Esophagus squamous epithelium (tissue), 5 donors: ENCODE data around the gene SCAMP1. TPM values are rescaled to one million over a fixed set of nuclear protein-coding genes. Genes with fewer than 3 reads are reported as not detected.

Experiments used
- DNase-seq: peaks from one replicate; lab custom pipeline; 2025; lab: John Stamatoyannopoulos, UW
- H3K27ac ChIP-seq, 4 donors: fragments of 200-600 bp; sonication (generic); one replicate each; pipeline ENCODE4 v1.5.1; 2016 to 2019; ENCODE audit warnings: mild to moderate bottlenecking in 1 of 4
- H3K27me3 ChIP-seq, 4 donors: fragments of 200-600 bp; sonication (generic); 1 replicate in 3 of 4; 2 replicates in 1 of 4; pipeline versions ENCODE4 v1.5.1 to v1.6.0; 2017 to 2021; ENCODE audit warnings: antibody characterized with exemption in 1 of 4
- H3K36me3 ChIP-seq, 3 donors: fragments of 200-600 bp; sonication (generic); one replicate each; pipeline ENCODE4 v1.5.1; 2016 to 2019
- H3K4me1 ChIP-seq, 3 donors: fragments of 200-600 bp; sonication (generic); one replicate each; pipeline ENCODE4 v1.5.1; 2017 to 2019
- H3K4me3 ChIP-seq, 4 donors: fragments of 200-600 bp; sonication (generic); 1 replicate in 3 of 4; 2 replicates in 1 of 4; pipeline ENCODE4 v1.5.1; 2016 to 2019; ENCODE audit warnings: mild to moderate bottlenecking in 2 of 4, moderate library complexity in 1 of 4
- H3K9me3 ChIP-seq, 3 donors: fragments of 200-600 bp; sonication (generic); one replicate each; pipeline ENCODE4 v1.5.1; 2016 to 2019
- POLR2A ChIP-seq, 4 donors: fragments of 450-650 bp; IDR thresholded peaks; one replicate each; pipeline ENCODE4 v1.6.1; 2017; ENCODE audit warnings: antibody characterized with exemption in 4 of 4, mild to moderate bottlenecking in 4 of 4, moderate library complexity in 3 of 4
- whole genome bisulfite sequencing, 2 donors: methylation state at CpG; one replicate each; pipeline ENCODE4 v1.1.5; 2018; 5-methylcytosine and 5-hydroxymethylcytosine counted together
- intact Hi-C: fragments of 100-400 bp; cut with DNase I; formaldehyde crosslinking; loops from one replicate; pipeline ENCODE4 v1.15.0; 2022
- total RNA-seq, 4 donors: library from RNA; depleted of rRNA; stranded (reverse); fragments of >200 nt; gene quantifications; one replicate each; pipeline ENCODE4 v1.1.0, GENCODE V29; 2016
- TF ChIP-seq, protein P1 (sequence below), 6 experiments: fragments of 450-650 bp in 4 of 6; fragments of 200-600 bp in 2 of 6; sonication (generic) in 2 of 6; IDR thresholded peaks; one replicate each; pipeline ENCODE4 v1.5.1; 2016 to 2019; ENCODE audit warnings: antibody characterized with exemption in 6 of 6, mild to moderate bottlenecking in 4 of 6, moderate library complexity in 4 of 6
- donor health status: DM: yes; HTN: yes; CAD: no.

SCAMP1 gene
- total RNA-seq, 4 donors from 2014 or later = 15.2 to 27.6 (median 21.3) TPM

DNA sequence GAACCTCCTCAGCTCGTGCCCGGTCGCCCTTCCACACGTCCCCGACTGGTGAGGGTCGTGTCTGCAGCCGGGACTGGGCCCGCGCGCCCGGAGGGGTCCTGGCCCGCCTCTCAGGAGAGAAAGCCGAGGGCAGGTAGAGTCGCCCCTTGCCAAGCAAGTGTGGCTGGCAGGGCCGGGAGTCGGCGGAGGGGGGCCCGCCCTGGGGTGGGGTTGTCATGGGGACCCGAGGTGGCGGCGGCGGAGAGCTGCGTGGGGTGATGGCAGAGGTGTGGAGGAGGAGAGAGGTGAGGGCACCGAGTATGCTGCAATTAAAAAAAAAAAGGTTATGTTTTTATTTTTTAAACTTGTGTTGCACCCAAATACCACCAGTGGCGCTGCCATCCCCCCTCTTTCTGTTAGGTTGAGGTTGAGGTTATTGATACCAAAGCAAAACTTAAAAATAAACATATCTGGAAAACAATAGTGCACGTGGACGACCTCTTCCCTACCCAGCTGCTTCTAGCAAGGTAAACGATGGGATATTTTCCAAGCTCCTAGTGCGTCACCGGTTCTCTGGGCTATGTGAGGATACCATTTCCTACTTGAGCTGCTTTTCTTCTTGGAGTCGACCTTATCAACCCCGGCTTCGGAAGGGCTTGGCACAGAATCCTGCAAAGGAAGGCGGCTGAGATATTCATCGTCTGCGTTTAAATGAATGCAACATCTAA, 660 bp downstream of the SCAMP1 start:
- TF ChIP-seq, protein P1, sequence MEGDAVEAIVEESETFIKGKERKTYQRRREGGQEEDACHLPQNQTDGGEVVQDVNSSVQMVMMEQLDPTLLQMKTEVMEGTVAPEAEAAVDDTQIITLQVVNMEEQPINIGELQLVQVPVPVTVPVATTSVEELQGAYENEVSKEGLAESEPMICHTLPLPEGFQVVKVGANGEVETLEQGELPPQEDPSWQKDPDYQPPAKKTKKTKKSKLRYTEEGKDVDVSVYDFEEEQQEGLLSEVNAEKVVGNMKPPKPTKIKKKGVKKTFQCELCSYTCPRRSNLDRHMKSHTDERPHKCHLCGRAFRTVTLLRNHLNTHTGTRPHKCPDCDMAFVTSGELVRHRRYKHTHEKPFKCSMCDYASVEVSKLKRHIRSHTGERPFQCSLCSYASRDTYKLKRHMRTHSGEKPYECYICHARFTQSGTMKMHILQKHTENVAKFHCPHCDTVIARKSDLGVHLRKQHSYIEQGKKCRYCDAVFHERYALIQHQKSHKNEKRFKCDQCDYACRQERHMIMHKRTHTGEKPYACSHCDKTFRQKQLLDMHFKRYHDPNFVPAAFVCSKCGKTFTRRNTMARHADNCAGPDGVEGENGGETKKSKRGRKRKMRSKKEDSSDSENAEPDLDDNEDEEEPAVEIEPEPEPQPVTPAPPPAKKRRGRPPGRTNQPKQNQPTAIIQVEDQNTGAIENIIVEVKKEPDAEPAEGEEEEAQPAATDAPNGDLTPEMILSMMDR (IDR thresholded peaks at IDR 0.05) = peak in 2 of 6 experiments; percentile 8 to 24
- no peak for TF ChIP-seq POLR2A (IDR thresholded peaks at IDR 0.05)

DNA sequence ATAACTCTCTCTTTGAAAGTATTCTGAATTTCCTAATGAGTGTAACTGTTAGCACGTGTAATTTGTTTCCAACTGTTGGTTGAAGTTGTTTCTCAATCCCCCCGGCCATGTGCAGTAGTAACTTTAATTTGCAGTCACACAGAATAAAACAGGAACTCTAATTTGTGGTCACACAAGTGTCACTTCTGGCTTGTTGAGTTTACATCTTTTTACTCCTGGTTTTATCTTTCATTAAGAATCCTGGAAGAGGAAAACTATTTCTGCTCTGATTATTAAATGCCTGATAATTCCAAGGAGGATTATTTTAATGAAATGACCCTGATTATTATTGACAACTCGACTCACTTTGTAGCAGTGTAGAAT, 1.2 kb downstream of the SCAMP1 start:
- Histone ChIP-seq H3K36me3 (peaks cover 0 to 5% (median 0%) of the 10 kb centered on the region in 3 donors), H3K4me1 (peaks cover 9 to 37% (median 10%) of the 10 kb centered on the region in 3 donors), H3K27me3 (no peaks in the 10 kb centered on the region), H3K9me3 (no peaks in the 10 kb centered on the region), H3K27ac (peak overlapping the region in 3 of 4 donors; percentile 92 to 93 (median 93)), H3K4me3 (peak overlapping the region; percentile 90 to 99 (median 98))
- WGBS, 2 donors = 6 to 11% methylated on average over 3 of the region's 3 CpGs
- no peak for DNase-seq
- intact Hi-C loops = loop anchor here (5.0 kb wide), 1 partner anchor 69 kb away; the partner anchor contains the start of gene AP3B1
- TF ChIP-seq, protein P1 (IDR thresholded peaks at IDR 0.05) = no peak
- TF ChIP-seq POLR2A (IDR thresholded peaks at IDR 0.05) = no peak

More for the DNA sequence above, 660 bp downstream of the SCAMP1 start:
- intact Hi-C loops = loop anchor here (5.0 kb wide), 1 partner anchor 69 kb away; the partner anchor contains the start of gene AP3B1
- DNase-seq = peak; percentile 14
- H3K36me3 ChIP-seq = peaks cover 0 to 5% (median 0%) of the 10 kb centered on the region in 3 donors
- peaks cover 9 to 37% (median 10%) of the 10 kb centered on the region in 3 donors for H3K4me1 ChIP-seq
- peak overlapping the region; percentile 90 to 99 (median 98) for H3K4me3 ChIP-seq
- no peaks in the 10 kb centered on the region for H3K27me3 ChIP-seq
- H3K27ac ChIP-seq = peak overlapping the region; percentile 92 to 95 (median 93)
- WGBS, 2 donors = 0 to 2% methylated on average over 18 to 20 of the region's 36 CpGs
- no peaks in the 10 kb centered on the region for H3K9me3 ChIP-seq

DNA sequence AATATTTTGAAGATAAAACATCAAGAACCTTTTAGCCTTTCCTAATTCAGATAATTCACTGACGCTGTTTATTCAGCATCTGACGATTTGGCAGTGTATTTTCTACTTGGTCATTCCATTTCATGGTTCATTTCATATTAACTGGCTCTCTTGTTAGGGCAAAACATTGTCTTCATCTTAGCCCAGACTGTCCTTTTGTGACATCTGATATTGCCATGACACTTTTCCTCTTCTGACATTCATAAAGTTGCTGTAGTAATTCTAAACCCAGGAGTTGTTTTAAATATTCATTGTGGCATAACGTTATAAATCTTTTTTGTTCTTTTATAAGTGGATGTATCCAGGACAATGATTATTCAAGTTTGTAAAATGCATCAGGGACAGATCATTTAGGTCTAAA, 1.8 kb downstream of the SCAMP1 start:
- Histone ChIP-seq H3K4me3 (no peak overlapping the region), H3K27ac (peak overlapping the region in 1 of 4 donors; percentile 93), H3K9me3 (no peaks in the 10 kb centered on the region), H3K4me1 (peaks cover 9 to 37% (median 10%) of the 10 kb centered on the region in 3 donors), H3K27me3 (no peaks in the 10 kb centered on the region), H3K36me3 (peaks cover 0 to under 1% (median 0%) of the 10 kb centered on the region in 3 donors)
- WGBS, 2 donors = 38 to 45% methylated on average over 3 of the region's 3 CpGs
- DNase-seq = no peak
- TF ChIP-seq, protein P1 (IDR thresholded peaks at IDR 0.05) = no peak
- TF ChIP-seq POLR2A (IDR thresholded peaks at IDR 0.05) = no peak
- intact Hi-C loops = loop anchor here (5.0 kb wide), 1 partner anchor 70 kb away; the partner anchor contains the start of gene AP3B1

DNA sequence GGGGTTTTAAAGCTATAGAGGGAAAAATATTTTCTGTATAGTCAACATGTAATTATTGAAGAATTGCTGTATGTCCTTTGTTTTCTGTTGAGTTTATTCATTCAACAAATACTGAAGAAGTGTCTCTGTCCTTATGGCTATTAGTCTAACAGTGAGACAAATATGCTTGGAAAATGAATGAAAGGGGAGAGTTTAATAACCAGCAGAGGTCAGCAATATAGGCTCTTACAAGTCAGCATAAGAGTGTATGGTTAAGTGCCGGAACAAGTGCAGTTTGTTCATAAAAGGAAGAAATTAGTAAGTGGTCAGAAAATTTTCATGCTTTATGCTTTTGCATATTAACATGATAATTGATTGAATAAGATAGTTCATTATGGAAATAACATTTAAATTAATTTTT, 3.6 kb downstream of the SCAMP1 start:
- no peak overlapping the region for H3K27ac ChIP-seq
- no peaks in the 10 kb centered on the region for H3K9me3 ChIP-seq
- 89 to 94% methylated on average over 1 of the region's 1 CpG for WGBS, 2 donors
- H3K27me3 ChIP-seq = no peaks in the 10 kb centered on the region
- H3K4me1 ChIP-seq = peaks cover 7 to 28% (median 8%) of the 10 kb centered on the region in 3 donors
- H3K36me3 ChIP-seq = no peaks in the 10 kb centered on the region
- no peak overlapping the region for H3K4me3 ChIP-seq
- DNase-seq = no peak
- intact Hi-C loops = loop anchor here (5.0 kb wide), 1 partner anchor 72 kb away; the partner anchor contains the start of gene AP3B1
- TF ChIP-seq, protein P1 (IDR thresholded peaks at IDR 0.05) = no peak
- TF ChIP-seq POLR2A (IDR thresholded peaks at IDR 0.05) = no peak
